SK-N-SH (cell line): ENCODE results near the gene EGLN3. TPM values are rescaled to one million over a fixed set of nuclear protein-coding genes. Genes with fewer than 3 reads are reported as not detected.

Experiments
- CTCF ChIA-PET: fragments of 300-600, 350-600 bp; formaldehyde crosslinking; extraction: SDS; loops from one replicate; lab custom pipeline; 2021; lab: Yijun Ruan, JAX
- POLR2A ChIA-PET: fragments of 350-600 bp; sonication (Branson Sonifier 250); formaldehyde crosslinking; extraction: SDS; loops from one replicate; lab custom pipeline; 2020; ENCODE audit warnings: antibody characterized with exemption, inconsistent platforms; lab: Yijun Ruan, JAX
- DNase-seq: peaks from one replicate; pipeline ENCODE4 v3.0.0; 2012
- H2AFZ ChIP-seq: fragments of 200-600 bp; sonication (generic); 2 replicates; pipeline ENCODE4 v1.8.1; 2016; ENCODE audit warnings: antibody characterized with exemption, mild to moderate bottlenecking, low read depth
- H3F3A ChIP-seq: fragments of 200-600 bp; sonication (generic); replicated peaks from 2 replicates; pipeline ENCODE3; 2016; ENCODE audit warnings: antibody characterized with exemption, mild to moderate bottlenecking; ENCODE audit not compliant: insufficient read depth
- H3K27ac ChIP-seq, 2 experiments: fragments of 200-500 bp in 1 of 2; fragments of 200-600 bp in 1 of 2; sonication (Bioruptor generic) in 1 of 2; sonication (generic), shearing (Covaris generic) in 1 of 2; 2 replicates each; pipeline versions ENCODE4 v1.5.1 to v1.6.1; 2014 to 2016; ENCODE audit warnings: low read depth in 2 of 2, inconsistent platforms in 1 of 2, low read length in 1 of 2, mild to moderate bottlenecking in 1 of 2, mixed read lengths in 1 of 2
- H3K27me3 ChIP-seq: fragments of 200-600 bp; sonication (generic), shearing (Covaris generic); 2 replicates; pipeline ENCODE4 v1.6.1; 2016; ENCODE audit warnings: mixed run types; ENCODE audit not compliant: insufficient read depth
- H3K36me3 ChIP-seq, 2 experiments: fragments of 200-500 bp in 1 of 2; fragments of 200-600 bp in 1 of 2; sonication (Bioruptor generic) in 1 of 2; sonication (generic) in 1 of 2; replicated peaks in 1 of 2; 2 replicates each; pipeline versions ENCODE3 to v1.5.1; 2014 to 2016; ENCODE audit warnings: low read length in 1 of 2, mild to moderate bottlenecking in 1 of 2; ENCODE audit not compliant: insufficient read depth in 2 of 2, control insufficient read depth in 1 of 2
- H3K4me1 ChIP-seq, 2 experiments: fragments of 200-500 bp in 1 of 2; fragments of 200-600 bp in 1 of 2; sonication (Bioruptor generic) in 1 of 2; sonication (generic), shearing (Covaris generic) in 1 of 2; 2 replicates each; pipeline versions ENCODE4 v1.5.1 to v1.6.1; 2014 to 2016; ENCODE audit warnings: low read depth in 1 of 2, low read length in 1 of 2, mixed run types in 1 of 2; ENCODE audit not compliant: insufficient read depth in 2 of 2, control insufficient read depth in 1 of 2
- H3K4me2 ChIP-seq: fragments of 200-600 bp; sonication (generic), shearing (Covaris generic); 2 replicates; pipeline ENCODE4 v1.6.1; 2017; ENCODE audit warnings: mixed run types
- H3K4me3 ChIP-seq, 2 experiments: fragments of 200-500 bp in 1 of 2; fragments of 200-600 bp in 1 of 2; sonication (Bioruptor generic) in 1 of 2; sonication (generic), shearing (Covaris generic) in 1 of 2; 2 replicates each; pipeline versions ENCODE4 v1.5.1 to v1.8.1; 2014 to 2016; ENCODE audit warnings: low read depth in 2 of 2, inconsistent platforms in 1 of 2, low read length in 1 of 2, mild to moderate bottlenecking in 1 of 2, mixed read lengths in 1 of 2, moderate library complexity in 1 of 2
- H3K79me2 ChIP-seq: fragments of 200-600 bp; sonication (generic); 2 replicates; pipeline ENCODE4 v1.8.1; 2017; ENCODE audit warnings: mild to moderate bottlenecking; ENCODE audit not compliant: insufficient read depth
- H3K9ac ChIP-seq: fragments of 200-600 bp; sonication (generic); 2 replicates; pipeline ENCODE4 v1.6.1; 2017; ENCODE audit warnings: mixed run types
- H3K9me2 ChIP-seq: fragments of 200-600 bp; sonication (generic); 2 replicates; pipeline ENCODE4 v1.6.1; 2017; ENCODE audit warnings: mixed run types
- H3K9me3 ChIP-seq: fragments of 200-600 bp; sonication (generic); 2 replicates; pipeline ENCODE4 v1.6.1; 2017; ENCODE audit warnings: mixed run types, mild to moderate bottlenecking, moderate library complexity
- H4K20me1 ChIP-seq: fragments of 200-600 bp; sonication (generic); 2 replicates; pipeline ENCODE4 v1.6.1; 2017; ENCODE audit warnings: mild to moderate bottlenecking, mixed run types; ENCODE audit not compliant: insufficient read depth
- CHD2 ChIP-seq: fragments of 150-350 bp; IDR thresholded peaks from 2 replicates; pipeline ENCODE4 v1.6.1; 2018; ENCODE audit warnings: low read length; ENCODE audit not compliant: partially characterized antibody
- EP300 ChIP-seq, 2 experiments: IDR thresholded peaks; 2 replicates each; pipeline versions ENCODE4 v1.4.0 to v1.6.1; 2012; ENCODE audit warnings: borderline replicate concordance in 1 of 2, low read depth in 1 of 2, low read length in 1 of 2
- FOSL2 ChIP-seq: IDR thresholded peaks from 2 replicates; pipeline ENCODE4 v1.4.0; 2012; ENCODE audit warnings: low read depth, mild to moderate bottlenecking, moderate library complexity, borderline replicate concordance
- FOXM1 ChIP-seq: IDR thresholded peaks from 2 replicates; pipeline ENCODE4 v1.4.0; 2012; ENCODE audit warnings: low read depth, mild to moderate bottlenecking
- GABPA ChIP-seq: IDR thresholded peaks from 2 replicates; pipeline ENCODE4 v1.4.0; 2012; ENCODE audit warnings: low read depth, mild to moderate bottlenecking
- MAX ChIP-seq: IDR thresholded peaks from 2 replicates; pipeline ENCODE4 v1.4.0; 2012; ENCODE audit warnings: low read depth
- MEF2A ChIP-seq: IDR thresholded peaks from 2 replicates; pipeline ENCODE4 v1.4.0; 2012; ENCODE audit warnings: low read depth, borderline replicate concordance
- MXI1 ChIP-seq: IDR thresholded peaks from 2 replicates; pipeline ENCODE4 v1.6.1; 2012; ENCODE audit warnings: mild to moderate bottlenecking, low read depth, low read length, improper control_type of control experiment
- POLR2AphosphoS5 ChIP-seq: IDR thresholded peaks from 2 replicates; pipeline ENCODE4 v1.6.1; 2012; ENCODE audit warnings: low read depth, low read length
- RXRA ChIP-seq: IDR thresholded peaks from 2 replicates; pipeline ENCODE4 v1.4.0; 2012; ENCODE audit warnings: low read depth, mild to moderate bottlenecking, borderline replicate concordance
- SIN3A ChIP-seq: IDR thresholded peaks from 2 replicates; pipeline ENCODE4 v1.6.1; 2012; ENCODE audit warnings: low read depth, mild to moderate bottlenecking, low read length, moderate library complexity, borderline replicate concordance
- TAF1 ChIP-seq: IDR thresholded peaks from 2 replicates; pipeline ENCODE4 v1.6.1; 2012; ENCODE audit warnings: low read depth, mild to moderate bottlenecking, low read length, moderate library complexity, borderline replicate concordance
- TCF12 ChIP-seq: IDR thresholded peaks from 2 replicates; pipeline ENCODE4 v1.4.0; 2012
- USF1 ChIP-seq: IDR thresholded peaks from 2 replicates; pipeline ENCODE4 v1.4.0; 2012; ENCODE audit warnings: low read depth, borderline replicate concordance
- YY1 ChIP-seq: IDR thresholded peaks from 2 replicates; pipeline ENCODE4 v1.4.0; 2012; ENCODE audit warnings: low read depth, mild to moderate bottlenecking
- WGBS: methylation state at CpG from one replicate; pipeline ENCODE4 v1.1.6; 2017; ENCODE audit warnings: low lambda C conversion rate; 5-methylcytosine and 5-hydroxymethylcytosine counted together
- polyA plus RNA-seq, 3 experiments: library from polyadenylated mRNA; depleted of rRNA; stranded (reverse); fragments of >200 nt; gene quantifications; 2 replicates each; pipeline ENCODE4 v1.2.3, GENCODE V29; 2012
- TF ChIP-seq, protein P1 (sequence below): fragments of 200-600 bp; sonication (generic); IDR thresholded peaks from 2 replicates; pipeline ENCODE4 v1.6.1; 2017; ENCODE audit warnings: antibody characterized with exemption, mild to moderate bottlenecking, moderate library complexity
- TF ChIP-seq, protein P2 (sequence below): IDR thresholded peaks from 2 replicates; pipeline ENCODE4; 2012

EGLN3 gene
- polyA plus RNA-seq, 1 of the 3 experiments (the other 2 are of a cell fraction) = 0.31 TPM

DNA sequence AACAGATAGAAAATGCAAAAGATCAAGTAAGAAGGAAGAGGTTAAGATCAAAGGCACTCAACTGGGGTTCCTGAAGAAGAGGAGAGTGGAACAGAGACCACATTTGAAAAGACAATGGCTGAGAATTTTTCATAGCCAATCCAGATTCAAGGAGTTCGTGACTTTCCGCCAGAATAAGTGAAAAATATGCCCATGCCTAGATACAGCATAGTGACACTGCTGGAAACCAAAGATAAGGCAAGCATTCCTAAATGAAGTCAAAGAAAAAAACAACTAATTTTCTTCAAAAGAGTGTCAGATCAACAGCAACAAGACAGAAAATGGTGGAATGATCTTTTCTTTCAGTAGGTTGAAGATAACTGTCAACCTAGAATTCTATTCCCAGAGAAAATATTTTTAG lies 47.5 kb downstream of the EGLN3 start (continued):
- TF ChIP-seq, protein P1, sequence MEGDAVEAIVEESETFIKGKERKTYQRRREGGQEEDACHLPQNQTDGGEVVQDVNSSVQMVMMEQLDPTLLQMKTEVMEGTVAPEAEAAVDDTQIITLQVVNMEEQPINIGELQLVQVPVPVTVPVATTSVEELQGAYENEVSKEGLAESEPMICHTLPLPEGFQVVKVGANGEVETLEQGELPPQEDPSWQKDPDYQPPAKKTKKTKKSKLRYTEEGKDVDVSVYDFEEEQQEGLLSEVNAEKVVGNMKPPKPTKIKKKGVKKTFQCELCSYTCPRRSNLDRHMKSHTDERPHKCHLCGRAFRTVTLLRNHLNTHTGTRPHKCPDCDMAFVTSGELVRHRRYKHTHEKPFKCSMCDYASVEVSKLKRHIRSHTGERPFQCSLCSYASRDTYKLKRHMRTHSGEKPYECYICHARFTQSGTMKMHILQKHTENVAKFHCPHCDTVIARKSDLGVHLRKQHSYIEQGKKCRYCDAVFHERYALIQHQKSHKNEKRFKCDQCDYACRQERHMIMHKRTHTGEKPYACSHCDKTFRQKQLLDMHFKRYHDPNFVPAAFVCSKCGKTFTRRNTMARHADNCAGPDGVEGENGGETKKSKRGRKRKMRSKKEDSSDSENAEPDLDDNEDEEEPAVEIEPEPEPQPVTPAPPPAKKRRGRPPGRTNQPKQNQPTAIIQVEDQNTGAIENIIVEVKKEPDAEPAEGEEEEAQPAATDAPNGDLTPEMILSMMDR = no peak
- TF ChIP-seq TCF12 = no peak
- TF ChIP-seq, all 33 proteins: peak for 0

DNA sequence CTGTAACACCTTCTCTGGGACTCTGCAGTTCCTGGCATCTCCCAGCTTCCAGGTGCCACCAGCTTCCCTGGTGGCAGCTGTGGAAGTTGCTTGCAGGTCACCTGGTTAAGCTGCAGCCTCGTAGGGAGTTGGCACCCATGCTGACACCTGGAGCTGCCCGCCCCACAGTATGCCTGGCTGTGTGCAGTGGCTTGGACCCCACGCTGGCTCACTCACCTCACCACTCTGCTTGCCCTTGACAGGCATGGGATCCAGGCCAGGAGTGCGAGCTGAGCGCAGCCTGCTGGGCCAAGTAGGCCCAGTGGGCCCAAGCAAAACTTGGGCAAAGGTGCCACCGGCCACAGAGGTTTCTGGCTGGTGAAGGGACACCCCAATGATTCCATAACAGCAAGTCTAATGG lies 48.5 kb downstream of the EGLN3 start:
- Histone ChIP-seq H3K4me3 (no peak overlapping the region), H3K27ac (no peak overlapping the region), H3K9me2 (0 out of 2 replicates have a peak, but pooled peaks cover 4% of the 10 kb centered on the region), H3K9me3 (no peaks in the 10 kb centered on the region), H3K79me2 (no peaks in the 10 kb centered on the region), H3K4me2 (no peak overlapping the region), H3K9ac (no peak overlapping the region), H3K4me1 (no peaks in the 10 kb centered on the region; a peak in 1 of 4 replicates), H4K20me1 (no peaks in the 10 kb centered on the region), H3K27me3 (no peaks in the 10 kb centered on the region), H3F3A (no peaks in the 10 kb centered on the region), H3K36me3 (no peaks in the 10 kb centered on the region), H2AFZ (no peak overlapping the region)
- WGBS = no CpG with 5 or more reads among the region's 6 CpGs
- ChIA-PET POLR2A (no interaction called here), CTCF (no interaction called here)
- TF ChIP-seq GABPA = no peak
- TF ChIP-seq FOSL2 = no peak
- TF ChIP-seq EP300 (IDR thresholded peaks at IDR 0.05; ENCODE audit: borderline replicate concordance in 1 of 2, low read depth in 1 of 2, low read length in 1 of 2) = no peak
- TF ChIP-seq RXRA = no peak
- no peak for TF ChIP-seq MXI1
- TF ChIP-seq YY1 = no peak
- TF ChIP-seq TAF1 = no peak
- TF ChIP-seq USF1 = no peak
- TF ChIP-seq POLR2AphosphoS5 = no peak
- no peak for TF ChIP-seq SIN3A
- TF ChIP-seq, protein P2, sequence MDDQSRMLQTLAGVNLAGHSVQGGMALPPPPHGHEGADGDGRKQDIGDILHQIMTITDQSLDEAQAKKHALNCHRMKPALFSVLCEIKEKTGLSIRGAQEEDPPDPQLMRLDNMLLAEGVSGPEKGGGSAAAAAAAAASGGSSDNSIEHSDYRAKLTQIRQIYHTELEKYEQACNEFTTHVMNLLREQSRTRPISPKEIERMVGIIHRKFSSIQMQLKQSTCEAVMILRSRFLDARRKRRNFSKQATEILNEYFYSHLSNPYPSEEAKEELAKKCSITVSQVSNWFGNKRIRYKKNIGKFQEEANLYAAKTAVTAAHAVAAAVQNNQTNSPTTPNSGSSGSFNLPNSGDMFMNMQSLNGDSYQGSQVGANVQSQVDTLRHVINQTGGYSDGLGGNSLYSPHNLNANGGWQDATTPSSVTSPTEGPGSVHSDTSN = no peak
- no peak for TF ChIP-seq FOXM1
- no peak for TF ChIP-seq TCF12
- no peak for TF ChIP-seq MAX
- TF ChIP-seq CHD2 = no peak
- TF ChIP-seq MEF2A = no peak
- no peak for DNase-seq
